DMS53 (cell line): ENCODE results near the gene TTC34.
"Not testable (repeated sequence)": the region's sequence is repeated elsewhere in the genome, so short reads cannot be mapped to it uniquely, and the experiment has no call there.

ENCODE experiments used
- DNase-seq: peaks from one replicate; lab custom pipeline; 2025; lab: John Stamatoyannopoulos, UW

Gene TTC34

DNA sequence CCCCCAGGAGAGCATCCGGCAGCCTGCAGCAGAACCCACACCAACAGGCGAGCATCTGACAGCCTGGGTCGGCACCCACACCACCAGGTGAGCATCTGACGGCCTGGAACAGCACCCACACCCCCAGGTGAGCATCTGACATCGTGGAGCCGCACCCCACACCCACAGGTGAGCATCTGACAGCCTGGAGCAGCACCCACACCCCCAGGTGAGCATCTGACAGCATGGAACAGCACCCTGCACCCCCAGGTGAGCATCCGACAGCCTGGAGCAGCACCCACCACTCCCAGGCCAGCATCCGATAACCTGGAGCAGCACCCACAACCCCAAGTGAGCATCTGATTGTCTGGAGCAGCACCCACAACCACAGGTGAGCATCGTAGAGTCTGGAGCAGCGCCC, 124.8 kb downstream of the TTC34 start:
- DNase-seq: not testable (repeated sequence)

GRCh38 chr1:2671656-2672055, 129.8 kb downstream of the TTC34 start:
- not testable (repeated sequence) for DNase-seq

DNA sequence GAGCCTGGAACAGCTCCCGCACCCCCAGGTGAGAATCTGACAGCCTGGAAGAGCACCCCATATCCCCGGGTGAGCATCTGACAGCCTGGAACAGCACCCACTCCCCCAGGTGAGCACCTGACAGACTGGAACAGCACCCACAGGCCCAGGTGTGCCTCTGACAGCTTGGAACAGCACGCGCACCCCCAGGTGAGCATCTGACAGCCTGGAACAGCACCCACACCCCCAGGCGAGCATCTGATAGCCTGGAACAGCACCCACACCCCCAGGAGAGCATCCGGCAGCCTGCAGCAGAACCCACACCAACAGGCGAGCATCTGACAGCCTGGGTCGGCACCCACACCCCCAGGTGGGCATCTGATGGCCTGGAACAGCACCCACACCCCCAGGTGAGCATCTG, 141.7 kb downstream of the TTC34 start:
- DNase-seq: not testable (repeated sequence)

DNA sequence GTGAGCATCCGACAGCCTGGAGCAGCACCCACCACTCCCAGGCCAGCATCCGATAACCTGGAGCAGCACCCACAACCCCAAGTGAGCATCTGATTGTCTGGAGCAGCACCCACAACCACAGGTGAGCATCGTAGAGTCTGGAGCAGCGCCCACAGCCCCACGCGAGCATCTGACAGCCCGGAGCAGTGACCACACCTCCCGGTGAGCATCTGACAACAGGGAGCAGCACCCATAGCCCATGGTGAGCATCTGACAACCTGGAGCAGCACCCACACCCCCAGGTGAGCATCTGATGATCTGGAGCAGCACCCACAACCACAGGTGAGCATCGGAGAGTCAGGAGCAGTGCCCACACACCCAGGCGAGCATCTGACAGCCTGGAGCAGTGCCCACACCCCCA, 143.6 kb downstream of the TTC34 start:
- not testable (repeated sequence) for DNase-seq

GRCh38 chr1:2657124-2657523, 144.4 kb downstream of the TTC34 start:
- not testable (repeated sequence) for DNase-seq

- DNase-seq: peak; percentile 12
Observed at GRCh38 chr1:2655598-2656434, 145.7 kb downstream of the TTC34 start.

- peak; percentile 14 for DNase-seq
Observed at GRCh38 chr1:2654443-2654948, 147.0 kb downstream of the TTC34 start.

DNA sequence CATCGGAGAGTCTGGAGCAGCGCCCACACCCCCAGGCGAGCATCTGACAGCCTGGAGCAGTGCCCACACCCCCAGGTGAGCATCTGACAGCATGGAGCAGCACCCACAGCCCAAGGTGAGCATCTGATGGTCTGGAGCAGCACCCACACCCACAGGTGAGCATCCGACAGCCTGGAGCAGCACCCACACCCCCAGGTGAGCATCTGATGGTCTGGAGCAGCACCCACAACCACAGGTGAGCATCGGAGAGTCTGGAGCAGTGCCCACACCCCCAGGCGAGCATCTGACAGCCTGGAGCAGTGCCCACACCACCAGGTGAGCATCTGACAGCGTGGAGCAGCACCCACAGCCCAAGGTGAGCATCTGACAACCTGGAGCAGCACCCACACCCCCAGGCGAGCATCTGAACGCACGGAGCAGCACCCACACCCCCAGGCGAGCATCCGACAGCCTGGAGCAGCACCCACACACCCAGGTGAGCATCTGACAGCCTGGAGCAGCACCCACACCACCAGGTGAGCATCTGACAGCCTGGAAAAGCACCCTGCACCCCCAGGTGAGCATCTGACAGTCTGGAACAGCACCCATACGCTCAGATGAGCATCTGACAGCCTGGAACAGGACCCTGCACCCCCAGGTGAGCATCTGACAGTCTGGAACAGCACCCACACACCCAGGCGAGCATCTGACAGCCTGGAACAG, 147.6 kb downstream of the TTC34 start:
- DNase-seq: peak; percentile 33

DNA sequence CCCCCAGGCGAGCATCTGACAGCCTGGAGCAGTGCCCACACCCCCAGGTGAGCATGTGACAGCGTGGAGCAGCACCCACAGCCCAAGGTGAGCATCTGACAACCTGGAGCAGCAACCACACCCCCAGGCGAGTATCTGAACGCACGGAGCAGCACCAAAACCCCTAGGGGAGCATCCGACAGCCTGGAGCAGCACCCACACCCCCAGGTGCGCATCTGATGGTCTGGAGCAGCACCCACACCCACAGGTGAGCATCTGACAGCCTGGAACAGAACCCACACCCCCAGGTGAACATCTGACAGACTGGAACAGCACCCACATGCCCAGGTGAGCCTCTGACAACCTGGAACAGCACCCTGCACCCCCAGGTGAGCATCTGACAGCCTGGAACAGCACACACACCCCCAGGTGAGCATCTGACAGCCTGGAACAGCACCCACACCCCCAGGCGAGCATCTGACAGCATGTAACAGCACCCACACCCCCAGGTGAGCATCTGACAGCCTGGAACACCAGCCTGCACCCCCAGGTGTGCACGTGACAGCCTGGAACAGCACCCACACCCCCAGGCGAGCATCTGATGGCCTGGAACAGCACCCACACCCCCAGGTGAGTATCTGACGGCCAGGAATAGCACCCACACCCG, 148.4 kb downstream of the TTC34 start:
- DNase-seq: not testable (repeated sequence)

- not testable (repeated sequence) for DNase-seq
Observed at GRCh38 chr1:2652152-2652925, 149.2 kb downstream of the TTC34 start.

DNA sequence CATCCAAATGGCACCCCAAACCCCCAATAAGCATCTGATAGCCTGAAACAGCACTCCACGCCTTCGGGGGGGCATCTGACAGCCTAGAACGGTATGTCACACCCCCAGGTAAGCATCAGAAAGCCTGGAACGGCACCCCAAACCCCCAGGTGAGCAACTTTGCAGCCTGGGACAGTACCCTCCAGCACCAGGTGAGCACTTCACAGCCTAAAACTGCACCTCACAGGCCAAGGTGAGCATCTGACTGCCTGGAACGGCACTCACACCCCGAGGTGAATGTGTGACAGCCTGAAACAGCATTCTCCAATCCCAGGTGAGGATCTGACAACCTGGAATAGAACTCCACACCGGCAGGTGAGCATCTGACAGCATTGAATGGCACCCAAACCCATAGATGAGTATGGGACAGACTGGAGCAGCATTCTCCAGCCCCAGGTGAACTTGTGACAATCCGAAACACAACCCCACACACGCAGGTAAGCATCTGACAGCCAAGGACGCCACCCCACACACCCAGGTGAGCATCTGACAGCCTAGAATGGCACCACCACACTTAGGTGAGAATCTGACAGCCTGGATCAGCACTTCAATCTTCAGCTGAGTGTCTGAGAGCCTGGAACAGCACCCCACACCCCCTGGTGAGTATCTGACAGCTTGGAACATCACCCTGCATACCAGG, 150.4 kb downstream of the TTC34 start:
- no peak for DNase-seq

DNA sequence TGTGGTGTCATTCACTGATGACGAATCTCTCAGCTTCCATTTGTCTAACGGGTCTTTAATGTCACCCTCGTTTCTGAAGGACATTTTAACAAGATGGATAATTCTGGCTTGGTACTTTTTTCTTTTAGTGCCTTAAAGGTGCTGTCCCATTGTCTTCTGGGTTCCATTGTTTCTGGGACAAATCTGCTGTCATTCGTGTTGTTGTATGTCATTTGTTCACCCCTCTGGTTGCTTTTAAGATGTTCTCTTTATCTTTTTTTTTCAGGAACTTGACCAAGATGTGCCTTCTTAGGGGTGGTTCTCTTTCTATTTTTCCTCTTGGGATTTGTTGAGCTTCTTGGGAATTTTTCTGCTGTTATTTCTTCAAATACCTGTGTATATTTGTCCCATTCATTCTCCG, 154.7 kb downstream of the TTC34 start:
- peak; percentile 12 for DNase-seq

DNA sequence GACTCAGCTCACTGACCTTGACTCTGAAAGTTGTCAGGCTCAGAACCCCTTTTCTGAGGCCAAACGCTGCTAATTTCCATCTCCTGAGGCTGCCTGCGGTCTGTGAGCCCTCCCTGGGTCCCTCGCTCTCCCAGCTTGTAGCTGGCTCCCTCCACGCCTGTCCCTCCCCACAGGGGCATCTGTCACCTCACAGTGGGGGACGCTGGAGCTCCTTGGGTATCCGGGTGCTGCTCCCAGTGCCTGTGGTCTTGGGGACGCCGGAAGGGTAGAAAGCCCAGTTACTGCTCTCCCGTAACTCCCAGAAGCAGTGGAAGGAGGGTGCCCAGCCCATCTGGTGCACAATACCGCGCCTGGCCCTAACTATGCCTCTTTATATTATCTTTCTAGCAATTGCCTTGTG, 155.7 kb downstream of the TTC34 start:
- no peak for DNase-seq

DNA sequence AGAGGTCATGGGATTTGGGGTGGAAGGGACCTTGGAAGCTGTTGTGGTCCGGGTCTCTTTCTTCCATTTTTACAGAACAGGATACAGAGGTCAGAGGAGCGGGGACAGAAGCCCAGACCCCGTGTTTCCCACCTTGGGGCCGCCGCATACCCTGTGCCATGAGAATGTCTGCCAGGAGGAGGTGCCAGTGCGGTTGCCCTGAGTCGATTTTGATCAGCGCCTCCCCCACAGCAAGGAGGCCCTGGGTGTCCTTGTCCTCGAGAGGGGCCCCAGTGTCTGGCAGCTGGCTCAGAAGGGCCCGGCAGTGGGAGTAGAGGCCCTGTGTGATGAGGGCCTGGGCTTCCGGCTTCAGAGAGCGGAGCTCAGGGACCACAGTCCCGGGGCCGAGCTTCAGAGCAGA, 156.3 kb downstream of the TTC34 start:
- DNase-seq: no peak

- no peak for DNase-seq
Observed at GRCh38 chr1:2644591-2645101, 156.8 kb downstream of the TTC34 start.

- DNase-seq: no peak
Observed at GRCh38 chr1:2644171-2644570, 157.3 kb downstream of the TTC34 start.

DNA sequence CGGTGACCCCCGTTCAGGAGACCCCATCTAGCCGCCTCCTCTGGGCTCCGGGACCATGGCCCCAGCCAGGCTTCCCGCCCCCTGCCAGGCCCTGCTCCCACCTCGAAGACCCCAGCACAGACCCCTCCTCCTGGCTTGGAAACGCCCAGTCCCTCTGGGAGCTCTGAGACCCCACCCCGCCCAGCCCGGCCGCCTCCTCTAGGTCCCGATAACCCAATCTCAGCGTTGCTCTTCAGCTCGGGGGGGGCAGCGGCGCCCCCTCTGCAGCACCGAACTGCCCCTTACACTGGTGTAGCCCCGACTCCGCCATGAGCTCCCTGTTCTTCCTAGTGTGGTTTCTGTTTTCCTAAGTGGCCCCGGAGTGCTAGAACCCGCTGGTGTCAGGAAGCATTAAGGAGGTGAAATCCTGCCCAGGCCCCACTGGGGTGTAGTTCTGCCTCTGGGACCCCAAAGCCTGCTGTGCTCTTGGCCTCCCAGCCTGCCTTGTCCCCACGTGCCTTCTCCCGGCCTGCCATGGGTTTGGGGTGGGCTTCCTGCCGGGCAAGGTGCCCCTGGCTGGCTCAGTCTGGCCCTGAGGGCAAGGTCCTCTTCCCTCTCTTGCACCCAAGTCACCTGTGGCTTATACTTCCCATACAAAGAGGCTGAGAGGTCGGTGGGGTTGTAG, 157.9 kb downstream of the TTC34 start:
- DNase-seq: peak; percentile 20

GRCh38 chr1:2642560-2643413, 158.7 kb downstream of the TTC34 start:
- peak; percentile 85 for DNase-seq

DNA sequence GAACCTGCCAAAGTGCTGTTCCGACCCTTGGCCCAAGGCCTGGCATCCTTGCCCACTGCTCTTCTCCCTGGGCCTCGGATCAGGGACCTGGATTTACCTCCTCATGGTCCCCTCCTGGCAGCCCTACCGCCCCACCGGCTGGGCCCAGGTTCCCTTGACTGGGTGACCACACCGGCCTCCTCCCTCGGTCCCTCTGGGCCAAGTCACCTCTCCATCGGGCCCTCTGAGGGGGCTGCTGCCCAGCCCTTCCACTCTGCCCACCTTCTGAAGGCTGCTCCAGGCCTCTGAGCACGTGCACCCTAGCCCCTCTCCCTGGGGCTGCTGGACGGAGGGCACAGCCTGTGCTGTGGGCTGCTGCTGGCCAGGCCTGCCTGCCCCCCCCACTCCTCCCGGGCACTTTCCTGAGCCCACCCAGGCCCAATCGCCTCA, 159.3 kb downstream of the TTC34 start:
- no peak for DNase-seq
